IMR-90 (cell line): Measurements from ENCODE around the gene CD33. TPM values are rescaled to one million over a fixed set of nuclear protein-coding genes. Genes with fewer than 3 reads are reported as not detected.

Source experiments
- ATAC-seq: fragments of 200-7000 bp; cut with Tn5 transposase; 2 replicates; pipeline ENCODE4 v1.9.1; 2020; ENCODE audit warnings: low read depth, mild to moderate bottlenecking, moderate library complexity
- BruUV-seq: library from RNA; stranded (reverse); fragments of 400-500 nt; replicated peaks from 2 replicates; lab custom pipeline; 2021; lab: Mats Ljungman, UMichigan
- CTCF ChIA-PET: fragments of 300-600 bp; formaldehyde crosslinking; extraction: SDS; loops from one replicate; lab custom pipeline; 2021; ENCODE audit warnings: antibody characterized with exemption; lab: Yijun Ruan, JAX
- POLR2A ChIA-PET: fragments of 300-600 bp; sonication (Branson Sonifier 250); formaldehyde crosslinking; loops from one replicate; lab custom pipeline; 2022; ENCODE audit warnings: antibody characterized with exemption; ENCODE audit not compliant: unreplicated experiment; lab: Charles Lee
- DNase-seq: peaks from one replicate; pipeline ENCODE4 v3.0.0; 2013
- H2AFZ ChIP-seq: replicated peaks from 2 replicates; pipeline ENCODE3; 2013; ENCODE audit warnings: low read length, mild to moderate bottlenecking; ENCODE audit not compliant: poor library complexity
- H2AK5ac ChIP-seq: 2 replicates; pipeline ENCODE4 v1.6.1; 2013; ENCODE audit warnings: low read depth, low read length, inconsistent platforms
- H2AK9ac ChIP-seq: replicated peaks from 2 replicates; pipeline ENCODE3; 2013; ENCODE audit warnings: mild to moderate bottlenecking, low read depth, low read length, moderate library complexity; ENCODE audit not compliant: poor library complexity
- H2BK120ac ChIP-seq: 2 replicates; pipeline ENCODE4 v1.6.1; 2013; ENCODE audit warnings: low read depth, low read length, inconsistent platforms
- H2BK15ac ChIP-seq: 3 replicates; pipeline ENCODE4 v1.6.1; 2013; ENCODE audit warnings: low read depth, low read length, inconsistent platforms
- H2BK20ac ChIP-seq: 2 replicates; pipeline ENCODE4 v1.6.1; 2013; ENCODE audit warnings: low read depth, mild to moderate bottlenecking, inconsistent platforms, low read length, moderate library complexity
- H2BK5ac ChIP-seq: 2 replicates; pipeline ENCODE4 v1.6.1; 2013; ENCODE audit warnings: mild to moderate bottlenecking, low read depth, low read length, inconsistent platforms; ENCODE audit not compliant: poor library complexity, severe bottlenecking
- H3K14ac ChIP-seq: replicated peaks from 2 replicates; pipeline ENCODE4 v1.6.1; 2013; ENCODE audit warnings: low read depth, low read length, inconsistent platforms
- H3K18ac ChIP-seq: 2 replicates; pipeline ENCODE4 v1.6.1; 2013; ENCODE audit warnings: low read depth, low read length, control low read depth
- H3K23ac ChIP-seq: 2 replicates; pipeline ENCODE4 v1.6.1; 2013; ENCODE audit warnings: low read depth, low read length, inconsistent platforms
- H3K27ac ChIP-seq: 2 replicates; pipeline ENCODE4 v1.5.1; 2013; ENCODE audit warnings: mild to moderate bottlenecking, control low read depth, low read length; ENCODE audit not compliant: insufficient read depth
- H3K27me3 ChIP-seq: 2 replicates; pipeline ENCODE4 v1.6.1; 2013; ENCODE audit warnings: low read length; ENCODE audit not compliant: control insufficient read depth, insufficient read depth
- H3K36me3 ChIP-seq: 2 replicates; pipeline ENCODE4 v1.6.1; 2013; ENCODE audit warnings: low read length, mixed read lengths; ENCODE audit not compliant: control insufficient read depth, insufficient read depth
- H3K4ac ChIP-seq: 2 replicates; pipeline ENCODE4 v1.6.1; 2013; ENCODE audit warnings: low read depth, low read length, inconsistent platforms
- H3K4me1 ChIP-seq: 2 replicates; pipeline ENCODE4 v1.6.1; 2013; ENCODE audit warnings: low read length, mixed read lengths; ENCODE audit not compliant: control insufficient read depth, insufficient read depth
- H3K4me2 ChIP-seq: 2 replicates; pipeline ENCODE4 v1.6.1; 2013; ENCODE audit warnings: low read depth, mild to moderate bottlenecking, control low read depth, low read length, moderate library complexity
- H3K4me3 ChIP-seq: 2 replicates; pipeline ENCODE4 v1.5.1; 2013; ENCODE audit warnings: low read depth, mild to moderate bottlenecking, control low read depth, low read length, moderate library complexity; ENCODE audit not compliant: insufficient read depth
- H3K56ac ChIP-seq: 2 replicates; pipeline ENCODE4 v1.6.1; 2013; ENCODE audit warnings: low read length, inconsistent platforms; ENCODE audit not compliant: insufficient read depth; ENCODE audit errors: extremely low read depth
- H3K79me1 ChIP-seq, 2 experiments: 2 replicates each; pipeline ENCODE4 v1.6.1; 2013; ENCODE audit warnings: low read length in 2 of 2, inconsistent platforms in 1 of 2, low read depth in 1 of 2
- H3K9ac ChIP-seq: 2 replicates; pipeline ENCODE4 v1.6.1; 2013; ENCODE audit warnings: low read depth, low read length, control low read depth
- H3K9me1 ChIP-seq: 2 replicates; pipeline ENCODE4 v1.6.1; 2013; ENCODE audit warnings: low read length, inconsistent platforms; ENCODE audit not compliant: insufficient read depth
- H3K9me3 ChIP-seq: 2 replicates; pipeline ENCODE4 v1.6.1; 2013; ENCODE audit warnings: low read length; ENCODE audit not compliant: control insufficient read depth, insufficient read depth
- H4K20me1 ChIP-seq: 2 replicates; pipeline ENCODE4 v1.6.1; 2013; ENCODE audit warnings: low read length, inconsistent platforms; ENCODE audit not compliant: insufficient read depth
- H4K5ac ChIP-seq: 2 replicates; pipeline ENCODE4 v1.6.1; 2013; ENCODE audit warnings: mild to moderate bottlenecking, low read depth, low read length, control low read depth
- H4K8ac ChIP-seq, 2 experiments: 2 replicates each; pipeline ENCODE4 v1.6.1; 2013; ENCODE audit warnings: low read depth in 2 of 2, low read length in 2 of 2, control low read depth in 1 of 2, inconsistent platforms in 1 of 2
- H4K91ac ChIP-seq: 2 replicates; pipeline ENCODE4 v1.6.1; 2013; ENCODE audit warnings: low read depth, low read length, inconsistent platforms; ENCODE audit not compliant: insufficient read depth
- RFX5 ChIP-seq: IDR thresholded peaks from 2 replicates; pipeline ENCODE4 v1.8.0; 2012; ENCODE audit warnings: low read depth, mild to moderate bottlenecking, low read length, moderate library complexity
- WGBS, 2 experiments: methylation state at CpG; one replicate each; pipeline versions ENCODE4 v1.1.5 to v1.1.7; 2013; ENCODE audit warnings: missing lambda C conversion rate in 2 of 2; ENCODE audit not compliant: insufficient read length in 1 of 2; ENCODE audit errors: extremely low coverage in 2 of 2; 5-methylcytosine and 5-hydroxymethylcytosine counted together
- dilution Hi-C: fragments of 300-500 bp; cut with HindIII; formaldehyde crosslinking; loops from one replicate; pipeline ENCODE4 v1.14.3; 2018; ENCODE audit warnings: low sequenced_read_pairs; ENCODE audit not compliant: unreplicated experiment
- in situ Hi-C: fragments of 300-500 bp; cut with MboI; formaldehyde crosslinking; loops from 3 replicates; pipeline ENCODE4 v1.14.3; 2019; ENCODE audit warnings: low sequenced_read_pairs, inconsistent platforms, mixed read lengths
- intact Hi-C: fragments of 100-400 bp; cut with micrococcal nuclease; formaldehyde crosslinking; loops from 2 replicates; pipeline ENCODE4 v1.10.0; 2022
- polyA plus RNA-seq, 3 experiments: library from polyadenylated mRNA; depleted of rRNA; stranded (reverse); fragments of >200 nt; gene quantifications; 2 replicates each; pipeline ENCODE4 v1.2.3, GENCODE V29; 2012; ENCODE audit warnings: low replicate concordance in 1 of 3
- total RNA-seq: library from RNA; depleted of rRNA; stranded (reverse); fragments of >200 nt; gene quantifications from 2 replicates; pipeline ENCODE4 v1.2.3, GENCODE V29; 2012
- TF ChIP-seq, protein P1 (sequence below): fragments of 150-350 bp; IDR thresholded peaks from 2 replicates; pipeline ENCODE4 v1.6.1; 2017; ENCODE audit warnings: mild to moderate bottlenecking, antibody characterized with exemption, low read length, low read depth
- TF ChIP-seq, protein P2 (sequence below): conservative IDR thresholded peaks from 2 replicates; pipeline ENCODE4 v1.5.1; 2012; ENCODE audit warnings: mild to moderate bottlenecking, low read depth, low read length, improper control_type of control experiment

The CD33 gene
- total and polyA plus RNA-seq, 2 of the 4 experiments (the other 2 are of a cell fraction): not detected

DNA sequence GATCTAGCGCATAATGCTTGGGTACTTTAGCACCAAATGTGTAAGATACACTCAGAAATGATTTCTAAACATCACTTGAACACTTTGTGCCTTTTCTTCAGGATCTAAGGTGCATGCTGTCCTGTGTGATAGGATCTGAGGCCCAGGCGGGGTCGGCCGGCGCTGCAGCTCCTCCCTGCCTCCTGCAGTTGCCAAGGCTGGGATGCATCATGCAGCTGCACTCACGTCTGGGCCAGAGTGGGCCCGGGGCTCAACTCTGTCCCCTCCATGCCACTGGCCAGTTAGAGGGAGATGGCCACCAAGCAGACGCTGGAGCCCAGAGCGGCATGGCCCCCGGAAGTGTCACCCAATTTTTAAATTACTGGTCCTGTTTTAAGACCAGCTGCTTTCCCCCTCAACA is 29.3 kb upstream of the CD33 start:
- no peak for ATAC-seq
- H3K9ac ChIP-seq: no peak overlapping the region
- no peak overlapping the region for H3K14ac ChIP-seq
- H3K27ac ChIP-seq: no peak overlapping the region
- no peaks in the 10 kb centered on the region for H3K79me1 ChIP-seq
- H3K4me2 ChIP-seq: no peak overlapping the region
- no peaks in the 10 kb centered on the region for H3K9me1 ChIP-seq
- no peak for DNase-seq
- H3K4ac ChIP-seq: no peak overlapping the region
- H2BK20ac ChIP-seq: no peak overlapping the region
- ChIA-PET CTCF (no interaction called here), POLR2A (no interaction called here)
- H3K4me3 ChIP-seq: no peak overlapping the region
- BruUV-seq: no TSS peak
- H3K23ac ChIP-seq: no peak overlapping the region
- H4K5ac ChIP-seq: no peak overlapping the region
- in situ Hi-C loops: no loop called here
- H3K9me3 ChIP-seq: peaks cover 12% of the 10 kb centered on the region
- H2BK15ac ChIP-seq: no peak overlapping the region
- no peak overlapping the region for H2AFZ ChIP-seq
- dilution Hi-C loops: no loop called here
- H2AK5ac ChIP-seq: no peak overlapping the region
- TF ChIP-seq RFX5: no peak
- TF ChIP-seq, protein P1, sequence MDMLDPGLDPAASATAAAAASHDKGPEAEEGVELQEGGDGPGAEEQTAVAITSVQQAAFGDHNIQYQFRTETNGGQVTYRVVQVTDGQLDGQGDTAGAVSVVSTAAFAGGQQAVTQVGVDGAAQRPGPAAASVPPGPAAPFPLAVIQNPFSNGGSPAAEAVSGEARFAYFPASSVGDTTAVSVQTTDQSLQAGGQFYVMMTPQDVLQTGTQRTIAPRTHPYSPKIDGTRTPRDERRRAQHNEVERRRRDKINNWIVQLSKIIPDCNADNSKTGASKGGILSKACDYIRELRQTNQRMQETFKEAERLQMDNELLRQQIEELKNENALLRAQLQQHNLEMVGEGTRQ: no peak
- TF ChIP-seq, protein P2, sequence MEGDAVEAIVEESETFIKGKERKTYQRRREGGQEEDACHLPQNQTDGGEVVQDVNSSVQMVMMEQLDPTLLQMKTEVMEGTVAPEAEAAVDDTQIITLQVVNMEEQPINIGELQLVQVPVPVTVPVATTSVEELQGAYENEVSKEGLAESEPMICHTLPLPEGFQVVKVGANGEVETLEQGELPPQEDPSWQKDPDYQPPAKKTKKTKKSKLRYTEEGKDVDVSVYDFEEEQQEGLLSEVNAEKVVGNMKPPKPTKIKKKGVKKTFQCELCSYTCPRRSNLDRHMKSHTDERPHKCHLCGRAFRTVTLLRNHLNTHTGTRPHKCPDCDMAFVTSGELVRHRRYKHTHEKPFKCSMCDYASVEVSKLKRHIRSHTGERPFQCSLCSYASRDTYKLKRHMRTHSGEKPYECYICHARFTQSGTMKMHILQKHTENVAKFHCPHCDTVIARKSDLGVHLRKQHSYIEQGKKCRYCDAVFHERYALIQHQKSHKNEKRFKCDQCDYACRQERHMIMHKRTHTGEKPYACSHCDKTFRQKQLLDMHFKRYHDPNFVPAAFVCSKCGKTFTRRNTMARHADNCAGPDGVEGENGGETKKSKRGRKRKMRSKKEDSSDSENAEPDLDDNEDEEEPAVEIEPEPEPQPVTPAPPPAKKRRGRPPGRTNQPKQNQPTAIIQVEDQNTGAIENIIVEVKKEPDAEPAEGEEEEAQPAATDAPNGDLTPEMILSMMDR: no peak
- H3K56ac ChIP-seq: no peak overlapping the region
- no peak overlapping the region for H4K91ac ChIP-seq
- no peak overlapping the region for H4K8ac ChIP-seq
- no peak overlapping the region for H3K18ac ChIP-seq
- no peak overlapping the region for H2AK9ac ChIP-seq
- H3K27me3 ChIP-seq: no peaks in the 10 kb centered on the region
- intact Hi-C loops: no loop called here
- no peaks in the 10 kb centered on the region for H3K36me3 ChIP-seq
- WGBS, 2 experiments: 80% methylated on average over 4 of the region's 10 CpGs; no CpG with 5 or more reads in 1 of the 2 experiments
- H2BK5ac ChIP-seq: no peak overlapping the region
- H3K4me1 ChIP-seq: no peaks in the 10 kb centered on the region
- H2BK120ac ChIP-seq: no peak overlapping the region
- no peaks in the 10 kb centered on the region for H4K20me1 ChIP-seq
